GM18868 (cell line): ENCODE results near the gene EP400.

ENCODE experiments used
- ATAC-seq: cut with Tn5 transposase; IDR thresholded peaks from one replicate; pipeline ENCODE4 v1.9.1; 2021; ENCODE audit warnings: mild to moderate bottlenecking, moderate library complexity; ENCODE audit not compliant: unreplicated experiment

The EP400 gene

DNA sequence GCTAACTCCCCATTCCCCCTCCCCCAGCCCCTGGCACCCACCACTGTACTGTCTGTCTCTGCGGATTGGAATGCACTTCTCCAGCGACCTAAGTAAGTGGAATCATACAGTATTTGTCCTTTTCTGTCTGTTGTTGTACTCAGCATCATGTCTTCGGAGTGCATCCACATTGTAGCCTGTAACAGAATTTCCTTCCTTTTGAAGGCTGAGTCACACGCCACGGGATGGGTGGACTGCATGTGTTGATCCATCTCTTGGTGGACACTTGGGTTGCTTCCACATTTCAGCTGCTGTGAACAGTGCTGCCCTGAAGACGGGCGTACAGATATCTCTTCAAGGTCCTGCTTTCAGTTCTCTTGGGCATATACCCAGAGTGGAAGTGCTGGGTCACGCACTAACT lies 160.0 kb downstream of the EP400 start:
- ATAC-seq: no peak

GRCh38 chr12:132110677-132111076 lies 160.9 kb downstream of the EP400 start:
- no peak for ATAC-seq

GRCh38 chr12:132111654-132112304 lies 162.0 kb downstream of the EP400 start:
- ATAC-seq: no peak

GRCh38 chr12:132114667-132115066 lies 164.9 kb downstream of the EP400 start:
- no peak for ATAC-seq

DNA sequence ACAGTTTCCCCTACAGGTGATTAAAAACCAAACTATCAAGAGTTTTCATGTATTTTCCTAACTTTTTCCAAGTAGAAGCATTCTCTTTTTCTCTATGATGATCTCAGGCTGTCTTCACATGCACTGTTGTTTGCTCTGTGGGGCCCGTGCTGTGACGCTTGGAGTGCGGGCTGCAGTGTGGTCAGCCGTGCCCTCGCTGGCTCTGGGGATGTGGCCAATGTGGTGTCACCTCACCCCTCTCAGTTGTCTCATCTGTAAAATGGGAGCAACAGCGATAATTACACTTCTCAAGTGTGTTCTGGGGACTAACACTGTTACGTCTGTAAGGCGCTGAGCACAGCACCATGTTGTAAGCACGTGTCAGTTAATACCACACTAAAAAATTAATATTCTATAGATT lies 165.8 kb downstream of the EP400 start:
- no peak for ATAC-seq

DNA sequence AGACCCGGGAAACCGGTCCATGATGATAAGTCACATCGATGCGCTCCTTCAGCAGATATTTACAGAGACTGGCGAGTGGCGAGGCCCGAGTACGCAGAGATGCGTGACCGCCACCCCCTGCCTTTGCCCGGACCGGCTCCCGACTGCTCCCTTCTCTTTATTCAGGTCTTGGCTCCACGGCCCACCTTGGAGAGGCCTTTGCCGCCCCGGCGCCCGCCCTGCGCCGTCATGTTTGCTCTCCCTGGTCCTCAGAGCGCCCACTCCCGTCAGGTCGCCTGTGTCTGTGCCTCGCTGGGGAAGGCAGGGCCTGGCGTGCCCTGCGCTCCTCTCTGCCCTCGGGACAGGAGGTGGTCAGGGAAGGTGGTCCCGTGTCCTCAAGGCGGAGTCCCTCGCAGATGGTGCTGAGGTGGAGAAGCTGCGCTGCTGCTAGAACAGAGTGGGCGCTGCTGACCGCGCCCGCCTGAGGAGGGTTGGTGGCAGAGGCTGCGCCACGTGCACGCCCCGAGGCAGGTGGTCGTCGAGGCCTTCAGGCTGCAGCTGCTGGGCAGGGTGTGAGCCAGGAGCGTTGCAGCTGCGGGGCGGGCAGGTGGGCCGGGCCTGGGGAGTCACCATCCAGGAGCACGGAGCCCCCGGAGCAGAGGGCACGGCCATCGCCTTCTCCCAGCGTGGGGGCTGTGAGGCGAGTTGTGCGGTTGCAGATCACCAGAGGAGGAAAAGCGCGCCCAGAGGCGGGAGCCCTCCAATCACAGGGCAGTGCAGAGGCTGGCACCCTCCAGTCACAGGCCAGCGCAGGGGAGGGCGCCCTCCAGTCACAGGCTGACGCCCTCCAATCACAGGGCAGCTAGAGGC lies 167.2 kb downstream of the EP400 start:
- no peak for ATAC-seq

GRCh38 chr12:132117558-132117875 lies 167.8 kb downstream of the EP400 start:
- ATAC-seq: no peak

DNA sequence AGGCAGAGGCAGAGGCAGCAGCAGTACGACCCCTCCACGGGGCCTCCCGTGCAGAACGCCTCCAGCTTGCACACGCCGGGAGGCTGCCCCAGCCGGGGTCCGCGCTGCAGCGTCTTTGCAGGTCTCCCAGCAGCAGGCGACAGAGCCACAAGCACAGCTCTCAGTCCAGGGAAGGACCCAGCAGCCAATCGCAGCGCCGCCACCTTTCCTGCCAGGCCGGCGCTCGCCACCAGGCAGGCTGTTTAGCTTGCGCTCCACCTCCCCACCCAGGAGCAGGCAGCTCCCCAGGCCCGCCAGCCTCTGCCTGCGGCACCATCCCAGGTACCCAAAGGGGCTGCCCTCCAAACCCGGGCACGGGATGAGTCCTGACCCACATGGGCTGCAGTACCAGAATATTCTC lies 169.1 kb downstream of the EP400 start:
- ATAC-seq: no peak

GRCh38 chr12:132121283-132121682 lies 171.5 kb downstream of the EP400 start:
- ATAC-seq: no peak

DNA sequence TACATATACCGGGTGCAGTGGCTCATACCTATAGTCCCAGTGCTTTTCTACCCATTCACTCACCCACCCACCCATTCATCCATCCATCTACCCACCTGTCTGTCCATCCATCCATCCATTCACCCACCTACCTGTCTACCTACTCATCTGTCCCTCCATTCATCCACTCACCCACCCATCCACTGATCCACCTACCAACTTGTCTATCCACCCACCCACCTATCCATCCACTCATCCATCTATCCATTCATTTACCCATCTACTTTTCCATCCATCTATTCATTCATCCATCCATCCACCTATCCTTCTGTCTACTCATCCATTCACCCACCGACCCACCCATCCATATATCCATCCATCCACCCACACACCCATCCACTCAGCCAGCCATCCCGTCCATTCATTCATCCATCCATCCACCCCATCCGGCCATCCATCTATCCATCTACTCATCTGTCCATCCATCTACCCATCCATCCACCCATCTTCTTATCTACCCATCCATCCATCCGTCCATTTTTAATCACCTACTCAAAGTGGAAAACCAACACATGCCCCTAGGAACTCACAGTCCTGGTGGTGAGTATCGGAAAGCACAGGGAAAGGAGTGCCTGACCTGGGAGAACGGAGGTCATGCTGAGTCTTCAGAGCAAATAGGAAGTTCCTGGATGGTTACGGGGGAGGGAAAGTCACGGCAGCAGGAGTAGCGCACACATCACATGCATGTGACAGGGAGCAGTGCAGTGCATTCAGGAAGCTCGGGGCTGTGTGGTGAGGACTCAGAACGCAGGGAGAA lies 174.4 kb downstream of the EP400 start:
- no peak for ATAC-seq

DNA sequence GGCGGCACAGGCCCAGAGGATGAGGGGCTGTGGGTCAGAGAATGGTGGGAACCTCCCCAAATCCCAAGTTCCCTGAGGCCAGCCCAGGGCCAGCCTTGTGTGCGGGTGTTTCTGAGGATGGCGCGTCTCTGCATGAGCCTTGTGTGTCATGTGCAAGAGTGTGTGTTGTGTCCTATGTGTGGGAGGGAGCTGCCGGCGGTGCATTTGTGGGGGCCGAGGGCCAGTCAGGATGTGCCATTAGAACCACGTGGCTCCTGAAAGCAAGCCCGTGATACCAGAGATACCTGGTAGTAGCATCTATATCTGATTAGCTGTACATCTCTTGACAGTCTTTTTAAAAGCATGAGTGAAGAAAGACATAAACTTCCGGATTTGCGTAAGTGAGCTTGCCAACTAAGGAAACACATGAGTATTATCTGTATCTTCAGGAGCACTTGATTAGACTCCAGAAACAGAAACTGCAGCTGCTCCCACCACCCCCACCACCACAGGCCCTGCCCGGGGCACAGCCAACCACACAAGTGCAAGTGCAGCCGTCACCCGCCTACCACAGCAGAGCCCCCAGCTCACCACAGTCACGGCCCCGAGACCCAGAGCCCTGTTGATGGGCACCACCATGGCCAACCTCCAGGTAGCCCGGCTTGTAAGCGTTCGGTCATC lies 175.2 kb downstream of the EP400 start:
- no peak for ATAC-seq

DNA sequence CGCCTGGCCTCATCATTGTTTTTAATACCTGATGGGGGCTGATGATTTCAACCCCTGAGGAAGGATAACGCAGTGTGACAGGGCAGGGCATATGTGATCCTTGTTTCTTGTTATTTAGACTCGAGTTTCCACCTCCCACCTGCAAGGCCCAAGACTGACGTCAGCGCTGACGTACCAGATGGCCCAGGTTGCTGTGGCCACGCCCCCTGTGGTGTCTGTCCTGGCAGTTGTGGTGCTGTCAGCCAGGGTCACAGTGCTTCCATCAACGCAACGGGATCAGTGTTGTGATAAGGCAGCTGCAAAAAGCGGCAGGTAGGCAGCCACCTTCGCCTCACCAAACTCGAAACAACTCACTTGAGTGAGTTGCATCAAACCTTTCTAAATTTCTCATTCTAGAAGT lies 176.0 kb downstream of the EP400 start:
- no peak for ATAC-seq

DNA sequence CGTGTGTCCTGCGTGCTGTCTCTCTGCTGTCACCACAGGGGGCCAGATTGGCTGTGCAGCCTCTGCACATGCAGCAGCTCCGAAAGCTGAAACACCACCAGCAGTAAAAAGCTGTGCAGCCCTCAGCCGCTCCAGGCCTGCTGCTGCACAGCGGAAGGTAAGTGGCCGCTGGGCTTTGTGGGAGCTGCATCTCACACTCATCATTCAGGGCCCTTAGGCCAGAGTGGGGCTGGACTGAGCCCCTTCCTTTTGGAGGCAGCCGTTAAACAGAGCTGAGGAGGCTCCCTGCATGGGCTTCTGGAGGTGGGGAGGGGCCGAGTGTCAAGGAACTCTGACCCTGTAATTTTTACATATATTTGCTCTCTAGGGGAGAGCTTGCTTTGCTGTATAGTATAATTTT lies 177.3 kb downstream of the EP400 start:
- no peak for ATAC-seq

DNA sequence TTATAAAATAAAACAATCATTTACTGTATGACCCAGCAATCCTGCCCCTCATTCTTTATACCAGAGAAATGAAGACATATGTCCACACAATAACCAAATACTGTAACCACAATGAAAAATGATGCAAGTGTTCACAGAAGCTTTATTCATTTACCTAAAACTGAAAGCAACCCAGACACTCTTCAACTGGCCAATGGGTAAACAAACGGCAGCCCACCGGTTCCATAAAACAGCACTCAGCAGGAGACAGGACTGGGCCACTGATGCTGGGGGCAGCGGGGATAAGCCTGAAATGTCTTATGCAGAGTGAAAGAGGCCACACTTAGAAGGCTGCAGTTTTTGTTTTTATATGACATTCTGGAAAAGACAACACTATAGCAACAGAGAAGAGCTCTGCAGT lies 179.3 kb downstream of the EP400 start:
- ATAC-seq: no peak

DNA sequence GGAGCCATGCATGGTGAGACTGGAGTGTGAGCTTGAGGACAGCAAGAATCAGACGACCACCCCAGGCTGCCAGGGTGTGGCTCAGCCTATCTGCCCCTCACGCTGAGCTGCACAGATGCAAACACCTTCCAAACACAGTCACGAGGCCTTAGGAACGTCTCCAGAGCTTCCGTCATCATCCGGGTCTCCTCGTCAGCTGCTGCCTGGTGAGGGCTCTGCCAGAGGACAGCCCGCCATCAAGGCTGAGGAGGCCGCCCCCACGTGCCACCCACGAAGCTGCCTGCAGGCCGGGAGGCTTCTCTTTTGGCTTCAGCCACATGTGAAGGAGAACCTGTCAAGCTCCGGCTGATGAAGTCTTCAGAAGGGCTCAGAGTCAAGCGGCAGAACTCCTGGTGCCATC lies 180.9 kb downstream of the EP400 start:
- no peak for ATAC-seq
